ENCODE measurements around the gene SCYGR2.

SCYGR2 gene

GRCh38 chr2:227616631-227617030 lies 17.9 kb downstream of the SCYGR2 start:
- no peak overlapping the region for H3K4me3 ChIP-seq (replicated peaks; ENCODE audit: low read depth, low read length)
- DNase-seq (ENCODE audit: low read depth): no peak
- no peak for TF ChIP-seq CTCF (IDR thresholded peaks at IDR 0.05; ENCODE audit: low read length, missing control alignments)

GRCh38 chr2:227617316-227618230 lies 18.9 kb downstream of the SCYGR2 start, which contains the start of gene SCYGR4:
TSS of gene SCYGR4 (plus strand) at chr2:227617498. CDS start at chr2:227617498, 0 bp downstream.
- H3K4me3 ChIP-seq (replicated peaks; ENCODE audit: low read depth, low read length): no peak within 1 kb of the TSS
- no peak for TF ChIP-seq CTCF (IDR thresholded peaks at IDR 0.05; ENCODE audit: low read length, missing control alignments)
- peak; percentile 62 for DNase-seq (ENCODE audit: low read depth)

- H3K4me3 ChIP-seq (replicated peaks; ENCODE audit: low read depth, low read length): no peak overlapping the region
- peak; percentile 82 for DNase-seq (ENCODE audit: low read depth)
- no peak for TF ChIP-seq CTCF (IDR thresholded peaks at IDR 0.05; ENCODE audit: low read length, missing control alignments)
Observed at GRCh38 chr2:227623226-227623625, 24.5 kb downstream of the SCYGR2 start.

- no peak for DNase-seq (ENCODE audit: low read depth)
- no peak overlapping the region for H3K4me3 ChIP-seq (replicated peaks; ENCODE audit: low read depth, low read length)
- TF ChIP-seq CTCF (IDR thresholded peaks at IDR 0.05; ENCODE audit: low read length, missing control alignments): no peak
Observed at GRCh38 chr2:227625420-227625819, 26.7 kb downstream of the SCYGR2 start.

- no peak for DNase-seq (ENCODE audit: low read depth)
- no peak overlapping the region for H3K4me3 ChIP-seq (replicated peaks; ENCODE audit: low read depth, low read length)
- TF ChIP-seq CTCF (IDR thresholded peaks at IDR 0.05; ENCODE audit: low read length, missing control alignments): no peak
Observed at GRCh38 chr2:227626580-227627151, 28.0 kb downstream of the SCYGR2 start.

GRCh38 chr2:227627769-227628168 lies 29.1 kb downstream of the SCYGR2 start:
- no peak for DNase-seq (ENCODE audit: low read depth)
- H3K4me3 ChIP-seq (replicated peaks; ENCODE audit: low read depth, low read length): no peak overlapping the region
- no peak for TF ChIP-seq CTCF (IDR thresholded peaks at IDR 0.05; ENCODE audit: low read length, missing control alignments)
